ENCODE data around the gene MBOAT2.

Gene MBOAT2

GRCh38 chr2:8851811-8852560 is 151.5 kb downstream of the MBOAT2 start:
- no peak for DNase-seq

- DNase-seq = no peak
Observed at GRCh38 chr2:8850845-8851487, 152.5 kb downstream of the MBOAT2 start.

- no peak for DNase-seq
Observed at GRCh38 chr2:8849327-8849726, 154.2 kb downstream of the MBOAT2 start.

GRCh38 chr2:8848328-8849100 is 155.0 kb downstream of the MBOAT2 start:
- no peak for DNase-seq

- no peak for DNase-seq
Observed at GRCh38 chr2:8847400-8847799, 156.1 kb downstream of the MBOAT2 start.

GRCh38 chr2:8841932-8842331 is 161.6 kb downstream of the MBOAT2 start:
- no peak for DNase-seq

- no peak for DNase-seq
Observed at GRCh38 chr2:8840475-8841091, 162.9 kb downstream of the MBOAT2 start.

- DNase-seq = no peak
Observed at GRCh38 chr2:8839189-8839965, 164.1 kb downstream of the MBOAT2 start.

- no peak for DNase-seq
Observed at GRCh38 chr2:8837795-8838140, 165.7 kb downstream of the MBOAT2 start.

GRCh38 chr2:8836971-8837794 is 166.3 kb downstream of the MBOAT2 start, which contains the start of gene KIDINS220:
KIDINS220 (minus strand) TSS chr2:8837613; CDS start chr2:8827093, 10,520 bp downstream.
- DNase-seq = peak; percentile 51

- no peak for DNase-seq
Observed at GRCh38 chr2:8835279-8835678, 168.2 kb downstream of the MBOAT2 start.

- no peak for DNase-seq
Observed at GRCh38 chr2:8833853-8834252, 169.6 kb downstream of the MBOAT2 start.

GRCh38 chr2:8831516-8831915 is 172.0 kb downstream of the MBOAT2 start:
- DNase-seq = no peak

GRCh38 chr2:8827729-8828128 is 175.8 kb downstream of the MBOAT2 start:
- no peak for DNase-seq

GRCh38 chr2:8822218-8822617 is 181.3 kb downstream of the MBOAT2 start:
- DNase-seq = no peak

GRCh38 chr2:8821276-8822217 is 181.9 kb downstream of the MBOAT2 start:
- DNase-seq = no peak

- DNase-seq = no peak
Observed at GRCh38 chr2:8819948-8820347, 183.5 kb downstream of the MBOAT2 start.

- DNase-seq = no peak
Observed at GRCh38 chr2:8819194-8819593, 184.3 kb downstream of the MBOAT2 start.

- no peak for DNase-seq
Observed at GRCh38 chr2:8817221-8817620, 186.3 kb downstream of the MBOAT2 start.
